K562 (cell line): Measurements from ENCODE around the gene FAM110D. TPM values are rescaled to one million over a fixed set of nuclear protein-coding genes. Genes with fewer than 3 reads are reported as not detected.

Experiments used
- CEBPG ChIP-seq, 3 experiments: fragments of 200-800 bp in 1 of 3; sonication (Bioruptor generic) in 1 of 3; sonication (generic) in 1 of 3; formaldehyde crosslinking in 1 of 3; IDR thresholded peaks in 2 of 3; conservative IDR thresholded peaks in 1 of 3; 2 replicates each; pipeline versions ENCODE4 v1.6.1 to v1.8.0; 2016 to 2022; ENCODE audit warnings: missing compliant biosample characterization in 2 of 3, missing genetic modification characterization in 2 of 3, mild to moderate bottlenecking in 1 of 3, missing genetic modification reagents in 1 of 3
- KDM2B ChIP-seq: fragments of 250-450 bp; sonication (Bioruptor Pico); IDR thresholded peaks from 2 replicates; pipeline ENCODE4 v1.8.0; 2021; ENCODE audit warnings: mild to moderate bottlenecking, moderate library complexity
- MCM3 ChIP-seq: fragments of 450-650 bp; IDR thresholded peaks from 2 replicates; pipeline ENCODE4 v1.6.1; 2016
- POLR2G ChIP-seq: fragments of 200-400 bp; formaldehyde crosslinking; IDR thresholded peaks from 2 replicates; pipeline ENCODE4 v1.6.1; 2017; ENCODE audit warnings: low read depth, mild to moderate bottlenecking, antibody characterized with exemption, low read length, moderate library complexity
- SPI1 ChIP-seq: IDR thresholded peaks from 2 replicates; pipeline ENCODE4 v1.6.1; 2011; ENCODE audit warnings: low read depth, low read length, control low read depth, borderline replicate concordance
- STAT5A ChIP-seq: IDR thresholded peaks from 2 replicates; pipeline ENCODE4 v1.6.1; 2012; ENCODE audit warnings: low read length, inconsistent platforms, borderline replicate concordance
- ZKSCAN8 ChIP-seq: fragments of 200-800 bp; sonication (Bioruptor generic); IDR thresholded peaks from 2 replicates; pipeline ENCODE4 v1.6.1; 2016; ENCODE audit warnings: missing genetic modification characterization, missing compliant biosample characterization
- ZNF507 ChIP-seq: conservative IDR thresholded peaks from 2 replicates; pipeline ENCODE4 v1.6.1; 2017; ENCODE audit warnings: missing genetic modification characterization, missing compliant biosample characterization
- ZNF766 ChIP-seq: fragments of 200-800 bp; sonication (Bioruptor generic); conservative IDR thresholded peaks from 2 replicates; pipeline ENCODE4 v1.6.1; 2016; ENCODE audit warnings: missing genetic modification characterization, missing compliant biosample characterization
- ZNF79 ChIP-seq: fragments of 250-450 bp; sonication (Bioruptor Pico); IDR thresholded peaks from 2 replicates; pipeline ENCODE4 v1.4.0; 2020; ENCODE audit warnings: low read depth, mild to moderate bottlenecking, moderate library complexity
- polyA plus RNA-seq, 8 experiments: library from polyadenylated mRNA; depleted of rRNA in 4 of 8; stranded (reverse) in 5 of 8; unstranded in 3 of 8; fragments of >200 nt; fragmentation: Nextera tagmentation in 2 of 8; fragmentation: Illumina TruSeq in 1 of 8; extraction: Ambion mirVana in 2 of 8; extraction: Trizol in 1 of 8; gene quantifications; 2 replicates each; pipeline versions ENCODE4 v1.2.1 to v1.2.3, GENCODE V29; 2011 to 2014; ENCODE audit warnings: inconsistent platforms in 1 of 8, missing spikeins in 1 of 8
- total RNA-seq, 7 experiments: library from RNA; depleted of rRNA in 6 of 7; stranded (reverse); fragments of >200 nt in 6 of 7; fragmentation: Illumina TruSeq in 2 of 7; extraction: Trizol in 2 of 7; gene quantifications; 2 replicates each; pipeline versions ENCODE4 v1.2.1 to v1.2.3, GENCODE V29; 2011 to 2021; ENCODE audit warnings: low replicate concordance in 1 of 7
- TF ChIP-seq, protein P1 (sequence below): sonication (generic); formaldehyde crosslinking; IDR thresholded peaks from 2 replicates; pipeline ENCODE4 v1.8.0; 2023; ENCODE audit warnings: missing genetic modification reagents, mild to moderate bottlenecking, borderline replicate concordance
- TF ChIP-seq, protein P2 (sequence below): fragments of 250-450 bp; sonication (Bioruptor Pico); IDR thresholded peaks from 2 replicates; pipeline ENCODE4 v1.6.1; 2021; ENCODE audit warnings: mild to moderate bottlenecking

FAM110D gene
- total and polyA plus RNA-seq, 9 of the 15 experiments (the other 6 are each of a cell fraction or from before 2014, with no cell fraction given) = 0.04 to 1.1 (median 0.33) TPM

DNA sequence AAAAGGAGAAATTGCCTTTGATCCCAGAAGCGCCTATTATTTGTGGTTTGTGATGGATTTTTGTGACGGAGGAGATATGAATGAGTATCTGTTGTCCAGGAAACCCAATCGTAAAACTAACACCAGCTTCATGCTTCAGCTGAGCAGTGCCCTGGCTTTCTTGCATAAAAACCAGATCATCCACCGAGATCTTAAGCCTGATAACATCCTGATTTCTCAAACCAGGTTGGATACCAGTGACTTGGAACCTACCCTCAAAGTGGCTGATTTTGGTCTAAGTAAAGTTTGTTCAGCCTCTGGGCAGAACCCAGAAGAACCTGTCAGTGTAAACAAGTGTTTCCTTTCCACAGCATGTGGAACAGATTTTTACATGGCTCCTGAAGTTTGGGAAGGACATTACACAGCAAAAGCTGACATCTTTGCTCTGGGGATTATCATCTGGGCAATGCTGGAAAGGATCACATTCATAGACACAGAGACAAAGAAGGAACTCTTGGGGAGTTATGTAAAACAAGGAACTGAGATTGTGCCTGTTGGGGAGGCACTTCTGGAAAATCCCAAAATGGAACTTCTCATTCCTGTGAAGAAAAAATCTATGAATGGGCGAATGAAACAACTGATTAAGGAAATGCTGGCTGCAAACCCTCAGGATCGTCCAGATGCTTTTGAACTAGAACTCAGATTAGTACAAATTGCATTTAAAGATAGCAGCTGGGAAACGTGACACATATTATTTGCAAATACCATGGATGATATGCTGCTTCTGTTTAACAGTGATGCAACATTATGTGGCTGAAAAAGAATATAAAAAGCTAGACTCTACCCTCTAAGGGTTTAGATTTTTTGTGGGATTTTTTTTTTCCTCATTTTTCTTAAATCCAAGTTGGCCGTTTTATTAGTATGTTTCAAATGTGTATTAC, 36.8 kb upstream of the FAM110D start (continued):
- TF ChIP-seq, protein P1, sequence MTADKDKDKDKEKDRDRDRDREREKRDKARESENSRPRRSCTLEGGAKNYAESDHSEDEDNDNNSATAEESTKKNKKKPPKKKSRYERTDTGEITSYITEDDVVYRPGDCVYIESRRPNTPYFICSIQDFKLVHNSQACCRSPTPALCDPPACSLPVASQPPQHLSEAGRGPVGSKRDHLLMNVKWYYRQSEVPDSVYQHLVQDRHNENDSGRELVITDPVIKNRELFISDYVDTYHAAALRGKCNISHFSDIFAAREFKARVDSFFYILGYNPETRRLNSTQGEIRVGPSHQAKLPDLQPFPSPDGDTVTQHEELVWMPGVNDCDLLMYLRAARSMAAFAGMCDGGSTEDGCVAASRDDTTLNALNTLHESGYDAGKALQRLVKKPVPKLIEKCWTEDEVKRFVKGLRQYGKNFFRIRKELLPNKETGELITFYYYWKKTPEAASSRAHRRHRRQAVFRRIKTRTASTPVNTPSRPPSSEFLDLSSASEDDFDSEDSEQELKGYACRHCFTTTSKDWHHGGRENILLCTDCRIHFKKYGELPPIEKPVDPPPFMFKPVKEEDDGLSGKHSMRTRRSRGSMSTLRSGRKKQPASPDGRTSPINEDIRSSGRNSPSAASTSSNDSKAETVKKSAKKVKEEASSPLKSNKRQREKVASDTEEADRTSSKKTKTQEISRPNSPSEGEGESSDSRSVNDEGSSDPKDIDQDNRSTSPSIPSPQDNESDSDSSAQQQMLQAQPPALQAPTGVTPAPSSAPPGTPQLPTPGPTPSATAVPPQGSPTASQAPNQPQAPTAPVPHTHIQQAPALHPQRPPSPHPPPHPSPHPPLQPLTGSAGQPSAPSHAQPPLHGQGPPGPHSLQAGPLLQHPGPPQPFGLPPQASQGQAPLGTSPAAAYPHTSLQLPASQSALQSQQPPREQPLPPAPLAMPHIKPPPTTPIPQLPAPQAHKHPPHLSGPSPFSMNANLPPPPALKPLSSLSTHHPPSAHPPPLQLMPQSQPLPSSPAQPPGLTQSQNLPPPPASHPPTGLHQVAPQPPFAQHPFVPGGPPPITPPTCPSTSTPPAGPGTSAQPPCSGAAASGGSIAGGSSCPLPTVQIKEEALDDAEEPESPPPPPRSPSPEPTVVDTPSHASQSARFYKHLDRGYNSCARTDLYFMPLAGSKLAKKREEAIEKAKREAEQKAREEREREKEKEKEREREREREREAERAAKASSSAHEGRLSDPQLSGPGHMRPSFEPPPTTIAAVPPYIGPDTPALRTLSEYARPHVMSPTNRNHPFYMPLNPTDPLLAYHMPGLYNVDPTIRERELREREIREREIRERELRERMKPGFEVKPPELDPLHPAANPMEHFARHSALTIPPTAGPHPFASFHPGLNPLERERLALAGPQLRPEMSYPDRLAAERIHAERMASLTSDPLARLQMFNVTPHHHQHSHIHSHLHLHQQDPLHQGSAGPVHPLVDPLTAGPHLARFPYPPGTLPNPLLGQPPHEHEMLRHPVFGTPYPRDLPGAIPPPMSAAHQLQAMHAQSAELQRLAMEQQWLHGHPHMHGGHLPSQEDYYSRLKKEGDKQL (CRISPR knock-in tag) = peak; percentile 83; the same call in 1 of the 2 replicates
- TF ChIP-seq KDM2B (CRISPR knock-in tag) (no peak), CEBPG (CRISPR knock-in tag; IDR thresholded peaks at IDR 0.05) (peak; percentile 75), CEBPG (tag; conservative IDR thresholded peaks at IDR 0.05 in 1 of 2, IDR thresholded peaks at IDR 0.05 in 1 of 2) (peak; percentile 84 to 90), STAT5A (0 out of 2 replicates have a peak, but pooled peaks have one; percentile 20), ZKSCAN8 (peak; percentile 69; the same call in 1 of the 2 replicates), MCM3 (no peak), SPI1 (peak; percentile 52; the same call in 1 of the 2 replicates), ZNF766 (CRISPR knock-in tag) (peak; percentile 70; the same call in 1 of the 2 replicates), ZNF79 (CRISPR knock-in tag) (no peak), POLR2G (no peak), ZNF507 (no peak)
- TF ChIP-seq, protein P2, sequence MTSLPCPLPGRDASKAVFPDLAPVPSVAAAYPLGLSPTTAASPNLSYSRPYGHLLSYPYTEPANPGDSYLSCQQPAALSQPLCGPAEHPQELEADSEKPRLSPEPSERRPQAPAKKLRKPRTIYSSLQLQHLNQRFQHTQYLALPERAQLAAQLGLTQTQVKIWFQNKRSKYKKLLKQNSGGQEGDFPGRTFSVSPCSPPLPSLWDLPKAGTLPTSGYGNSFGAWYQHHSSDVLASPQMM = no peak
- TF ChIP-seq, all 486 proteins: peak for 63
